Neural progenitor cell (in vitro differentiated cells): ENCODE data around the gene BCAS3. TPM values are rescaled to one million over a fixed set of nuclear protein-coding genes. Genes with fewer than 3 reads are reported as not detected.

ENCODE experiments used
- DNase-seq: peaks from one replicate; pipeline ENCODE4 v3.0.0-alpha.2; 2016; ENCODE audit warnings: low spot score
- H2AFZ ChIP-seq: fragments of 200-600 bp; sonication (generic); replicated peaks from 2 replicates; pipeline ENCODE4 v1.6.1; 2016; ENCODE audit warnings: antibody characterized with exemption
- H3F3A ChIP-seq: fragments of 200-600 bp; sonication (generic); 2 replicates; pipeline ENCODE4 v1.6.1; 2016; ENCODE audit warnings: antibody characterized with exemption, low read depth
- H3K27ac ChIP-seq: fragments of 200-600 bp; sonication (generic); 2 replicates; pipeline ENCODE4 v1.5.1; 2016; ENCODE audit warnings: mild to moderate bottlenecking
- H3K27me3 ChIP-seq: fragments of 200-600 bp; sonication (generic); 2 replicates; pipeline ENCODE4 v1.6.1; 2016; ENCODE audit warnings: mild to moderate bottlenecking, moderate library complexity
- H3K36me3 ChIP-seq: fragments of 200-600 bp; sonication (generic); 2 replicates; pipeline ENCODE4 v1.5.1; 2016
- H3K4me1 ChIP-seq: fragments of 200-600 bp; sonication (generic); 2 replicates; pipeline ENCODE4 v1.6.1; 2016; ENCODE audit warnings: mixed run types
- H3K4me2 ChIP-seq: fragments of 200-600 bp; sonication (generic); 2 replicates; pipeline ENCODE4 v1.6.1; 2016
- H3K4me3 ChIP-seq: fragments of 200-600 bp; sonication (generic); 2 replicates; pipeline ENCODE4 v1.5.1; 2016
- H3K79me2 ChIP-seq: fragments of 200-600 bp; sonication (generic); 2 replicates; pipeline ENCODE4 v1.6.1; 2016; ENCODE audit warnings: low read depth
- H3K9ac ChIP-seq: fragments of 200-600 bp; sonication (generic); 2 replicates; pipeline ENCODE4 v1.6.1; 2016
- H3K9me3 ChIP-seq: fragments of 200-600 bp; sonication (generic); 2 replicates; pipeline ENCODE4 v1.5.1; 2016; ENCODE audit warnings: low read depth
- H4K20me1 ChIP-seq: fragments of 200-600 bp; sonication (generic); 2 replicates; pipeline ENCODE4 v1.6.1; 2016; ENCODE audit warnings: low read depth
- H3K27ac Mint-ChIP-seq: 3 replicates; pipeline ENCODE4 v1.8.0; 2021; ENCODE audit warnings: mixed read lengths
- H3K27me3 Mint-ChIP-seq: 2 replicates; pipeline ENCODE4 v1.8.0; 2022; ENCODE audit warnings: low read depth, mild to moderate bottlenecking, inconsistent platforms, moderate library complexity, mixed read lengths; ENCODE audit not compliant: insufficient read depth
- H3K36me3 Mint-ChIP-seq: 3 replicates; pipeline ENCODE4 v1.8.0; 2021; ENCODE audit warnings: mixed read lengths
- H3K4me1 Mint-ChIP-seq: 3 replicates; pipeline ENCODE4 v1.8.0; 2021; ENCODE audit warnings: mixed read lengths
- H3K4me3 Mint-ChIP-seq: 3 replicates; pipeline ENCODE4 v1.8.0; 2021; ENCODE audit warnings: mild to moderate bottlenecking, moderate library complexity, mixed read lengths
- H3K9me3 Mint-ChIP-seq: 3 replicates; pipeline ENCODE4 v1.8.0; 2020; ENCODE audit warnings: mixed read lengths
- EZH2 ChIP-seq: fragments of 200-600 bp; sonication (generic); IDR thresholded peaks from 2 replicates; pipeline ENCODE4 v1.6.1; 2017; ENCODE audit warnings: antibody characterized with exemption, mild to moderate bottlenecking, moderate library complexity
- EZH2phosphoT487 ChIP-seq: fragments of 200-600 bp; sonication (generic); IDR thresholded peaks from 2 replicates; pipeline ENCODE4 v1.6.1; 2017; ENCODE audit warnings: antibody characterized with exemption
- total RNA-seq: library from RNA; depleted of rRNA; stranded (reverse); fragments of >200 nt; gene quantifications from 2 replicates; pipeline ENCODE4 v1.2.3, GENCODE V29; 2015; ENCODE audit warnings: low replicate concordance
- TF ChIP-seq, protein P1 (sequence below): fragments of 200-600 bp; sonication (generic); IDR thresholded peaks from 2 replicates; pipeline ENCODE4 v1.5.1; 2017; ENCODE audit warnings: antibody characterized with exemption, mild to moderate bottlenecking

BCAS3 gene
- total RNA-seq, 1 donor from 2014 or later = 60.9 TPM

DNA sequence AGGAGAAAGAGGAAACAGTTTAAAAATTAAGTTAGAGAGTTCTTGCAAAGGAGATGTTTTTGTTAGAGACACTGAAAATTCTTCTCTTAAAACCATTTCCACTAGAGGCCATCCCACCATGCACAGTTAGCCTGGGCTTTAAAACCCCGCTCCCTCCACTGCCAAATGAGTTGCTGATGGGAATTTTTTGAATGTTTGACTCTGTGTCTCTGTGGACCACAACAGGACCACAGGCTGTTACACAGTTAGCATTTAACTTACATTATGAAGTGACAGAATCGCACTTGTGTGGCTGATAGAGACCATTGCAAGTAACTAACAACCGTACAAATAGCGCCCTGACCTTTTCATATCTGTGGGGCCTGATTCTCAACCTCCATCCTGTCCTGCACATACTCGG is 647.3 kb downstream of the BCAS3 start:
- Mint-ChIP-seq H3K4me3 (no peak overlapping the region), H3K27me3 (peaks cover 11% of the 10 kb centered on the region), H3K27ac (no peak overlapping the region), H3K4me1 (peaks cover 34% of the 10 kb centered on the region), H3K9me3 (no peaks in the 10 kb centered on the region), H3K36me3 (no peaks in the 10 kb centered on the region)
- TF ChIP-seq EZH2 = no peak
- no peak for TF ChIP-seq EZH2phosphoT487
- TF ChIP-seq, protein P1, sequence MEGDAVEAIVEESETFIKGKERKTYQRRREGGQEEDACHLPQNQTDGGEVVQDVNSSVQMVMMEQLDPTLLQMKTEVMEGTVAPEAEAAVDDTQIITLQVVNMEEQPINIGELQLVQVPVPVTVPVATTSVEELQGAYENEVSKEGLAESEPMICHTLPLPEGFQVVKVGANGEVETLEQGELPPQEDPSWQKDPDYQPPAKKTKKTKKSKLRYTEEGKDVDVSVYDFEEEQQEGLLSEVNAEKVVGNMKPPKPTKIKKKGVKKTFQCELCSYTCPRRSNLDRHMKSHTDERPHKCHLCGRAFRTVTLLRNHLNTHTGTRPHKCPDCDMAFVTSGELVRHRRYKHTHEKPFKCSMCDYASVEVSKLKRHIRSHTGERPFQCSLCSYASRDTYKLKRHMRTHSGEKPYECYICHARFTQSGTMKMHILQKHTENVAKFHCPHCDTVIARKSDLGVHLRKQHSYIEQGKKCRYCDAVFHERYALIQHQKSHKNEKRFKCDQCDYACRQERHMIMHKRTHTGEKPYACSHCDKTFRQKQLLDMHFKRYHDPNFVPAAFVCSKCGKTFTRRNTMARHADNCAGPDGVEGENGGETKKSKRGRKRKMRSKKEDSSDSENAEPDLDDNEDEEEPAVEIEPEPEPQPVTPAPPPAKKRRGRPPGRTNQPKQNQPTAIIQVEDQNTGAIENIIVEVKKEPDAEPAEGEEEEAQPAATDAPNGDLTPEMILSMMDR = no peak
- Histone ChIP-seq H3K4me1 (peaks cover 34% of the 10 kb centered on the region), H2AFZ (no peak overlapping the region), H3K27ac (no peak overlapping the region), H3K9me3 (no peaks in the 10 kb centered on the region), H3K4me3 (no peak overlapping the region), H3K79me2 (no peaks in the 10 kb centered on the region), H3F3A (peaks cover 11% of the 10 kb centered on the region), H3K36me3 (no peaks in the 10 kb centered on the region), H3K27me3 (no peaks in the 10 kb centered on the region), H3K4me2 (no peak overlapping the region), H3K9ac (no peak overlapping the region), H4K20me1 (no peaks in the 10 kb centered on the region)
- no peak for DNase-seq

DNA sequence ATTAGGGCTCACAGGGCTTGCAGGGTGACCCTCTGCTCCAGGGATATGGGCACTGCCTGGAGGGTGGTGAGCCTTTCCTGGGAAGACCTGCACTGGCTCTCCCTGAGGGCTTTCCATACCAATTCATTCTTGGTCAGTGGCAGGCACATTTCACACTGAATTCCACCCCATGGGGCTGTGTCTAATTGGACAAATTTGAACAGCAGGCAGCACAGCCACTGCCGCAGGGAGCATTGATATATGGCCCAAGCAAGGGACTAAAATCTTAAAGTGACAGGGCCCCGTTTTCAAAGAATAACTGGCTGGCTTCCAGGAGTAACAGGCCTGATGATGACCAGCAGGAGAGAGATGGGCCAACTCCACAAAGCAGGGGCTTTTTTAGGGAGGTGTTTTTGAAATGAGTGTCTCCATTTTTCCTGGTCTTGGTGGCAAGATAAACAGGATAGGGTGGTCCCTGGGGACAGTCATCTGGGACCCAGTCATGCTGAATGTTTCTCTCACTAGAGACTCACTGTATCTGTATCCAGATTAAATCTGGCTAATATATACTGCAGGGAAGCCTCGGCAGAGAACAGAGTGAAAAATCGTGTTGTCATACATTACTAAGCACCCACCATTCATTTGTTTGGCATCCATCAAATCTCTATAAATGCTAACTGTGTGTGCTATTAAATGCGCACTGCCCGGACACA is 647.9 kb downstream of the BCAS3 start:
- no peaks in the 10 kb centered on the region for H4K20me1 ChIP-seq
- no peaks in the 10 kb centered on the region for H3K9me3 ChIP-seq
- no peaks in the 10 kb centered on the region for H3K79me2 ChIP-seq
- H3K27me3 ChIP-seq = no peaks in the 10 kb centered on the region
- H3K36me3 Mint-ChIP-seq = no peaks in the 10 kb centered on the region
- no peak overlapping the region for H3K4me3 Mint-ChIP-seq
- H3K4me2 ChIP-seq = no peak overlapping the region
- peaks cover 11% of the 10 kb centered on the region for H3K27me3 Mint-ChIP-seq
- DNase-seq = no peak
- peaks cover 34% of the 10 kb centered on the region for H3K4me1 ChIP-seq
- H3K4me3 ChIP-seq = no peak overlapping the region
- H3K36me3 ChIP-seq = no peaks in the 10 kb centered on the region
- H3K4me1 Mint-ChIP-seq = peaks cover 34% of the 10 kb centered on the region
- no peak overlapping the region for H3K27ac ChIP-seq
- no peak overlapping the region for H3K9ac ChIP-seq
- no peak for TF ChIP-seq EZH2phosphoT487
- TF ChIP-seq, protein P1 = no peak
- TF ChIP-seq EZH2 = no peak
- H3K27ac Mint-ChIP-seq = no peak overlapping the region
- peaks cover 11% of the 10 kb centered on the region for H3F3A ChIP-seq
- no peak overlapping the region for H2AFZ ChIP-seq
- H3K9me3 Mint-ChIP-seq = no peaks in the 10 kb centered on the region

DNA sequence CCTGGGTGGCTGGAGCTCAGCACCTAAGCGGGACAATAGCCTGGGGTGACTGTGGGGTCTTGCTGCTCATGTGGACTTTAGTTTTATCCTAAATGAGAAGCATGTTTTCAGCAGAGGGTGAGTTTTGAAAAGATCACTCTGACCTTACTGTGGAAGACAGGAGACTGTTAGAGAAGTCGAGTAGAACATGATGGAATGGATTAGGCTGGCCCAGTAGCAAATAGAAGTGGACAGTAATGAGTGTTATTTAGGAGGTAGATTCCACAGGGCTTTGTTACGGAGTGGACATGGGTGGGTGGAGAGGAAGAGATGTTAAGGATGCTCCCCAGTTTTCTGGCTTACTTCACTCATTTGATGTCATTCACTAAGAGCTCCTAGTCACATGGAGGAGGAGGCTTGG is 648.7 kb downstream of the BCAS3 start:
- DNase-seq = no peak
- Histone ChIP-seq H3K27me3 (no peaks in the 10 kb centered on the region), H3K4me1 (peaks cover 34% of the 10 kb centered on the region), H3K36me3 (no peaks in the 10 kb centered on the region), H3F3A (peaks cover 11% of the 10 kb centered on the region), H3K27ac (no peak overlapping the region), H3K4me2 (no peak overlapping the region), H3K79me2 (no peaks in the 10 kb centered on the region), H4K20me1 (no peaks in the 10 kb centered on the region), H3K9ac (no peak overlapping the region), H2AFZ (no peak overlapping the region), H3K9me3 (no peaks in the 10 kb centered on the region), H3K4me3 (no peak overlapping the region)
- TF ChIP-seq, protein P1 = no peak
- TF ChIP-seq EZH2 (no peak), EZH2phosphoT487 (no peak)
- Mint-ChIP-seq H3K4me3 (no peak overlapping the region), H3K4me1 (peaks cover 40% of the 10 kb centered on the region), H3K9me3 (no peaks in the 10 kb centered on the region), H3K36me3 (no peaks in the 10 kb centered on the region), H3K27ac (no peak overlapping the region), H3K27me3 (peaks cover 13% of the 10 kb centered on the region)
